ENCODE data around the gene DMD.

DMD gene

DNA sequence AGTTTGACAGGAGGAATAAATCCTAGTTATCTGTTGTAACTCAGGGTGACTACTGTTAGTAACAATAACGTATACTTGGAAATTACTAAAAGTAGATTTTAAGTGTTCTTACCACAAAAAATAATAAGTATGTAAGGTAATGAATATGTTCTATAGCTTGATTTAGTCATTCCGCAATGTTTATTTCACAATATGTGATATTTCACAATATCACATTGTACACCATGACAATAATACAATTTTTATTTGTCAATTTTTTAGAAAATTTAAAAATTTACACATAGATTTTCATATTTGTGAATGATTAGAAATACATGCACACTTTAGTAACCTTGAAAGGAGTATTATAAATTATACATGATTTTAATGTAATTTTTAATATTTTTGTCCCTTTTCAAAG is 1326.8 kb downstream of the DMD start:
- H3K4me3 ChIP-seq (replicated peaks in 1 of 2; ENCODE audit: low read depth in 2 of 2, low read length in 2 of 2): no peak overlapping the region
- TF ChIP-seq, protein P1, sequence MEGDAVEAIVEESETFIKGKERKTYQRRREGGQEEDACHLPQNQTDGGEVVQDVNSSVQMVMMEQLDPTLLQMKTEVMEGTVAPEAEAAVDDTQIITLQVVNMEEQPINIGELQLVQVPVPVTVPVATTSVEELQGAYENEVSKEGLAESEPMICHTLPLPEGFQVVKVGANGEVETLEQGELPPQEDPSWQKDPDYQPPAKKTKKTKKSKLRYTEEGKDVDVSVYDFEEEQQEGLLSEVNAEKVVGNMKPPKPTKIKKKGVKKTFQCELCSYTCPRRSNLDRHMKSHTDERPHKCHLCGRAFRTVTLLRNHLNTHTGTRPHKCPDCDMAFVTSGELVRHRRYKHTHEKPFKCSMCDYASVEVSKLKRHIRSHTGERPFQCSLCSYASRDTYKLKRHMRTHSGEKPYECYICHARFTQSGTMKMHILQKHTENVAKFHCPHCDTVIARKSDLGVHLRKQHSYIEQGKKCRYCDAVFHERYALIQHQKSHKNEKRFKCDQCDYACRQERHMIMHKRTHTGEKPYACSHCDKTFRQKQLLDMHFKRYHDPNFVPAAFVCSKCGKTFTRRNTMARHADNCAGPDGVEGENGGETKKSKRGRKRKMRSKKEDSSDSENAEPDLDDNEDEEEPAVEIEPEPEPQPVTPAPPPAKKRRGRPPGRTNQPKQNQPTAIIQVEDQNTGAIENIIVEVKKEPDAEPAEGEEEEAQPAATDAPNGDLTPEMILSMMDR (IDR thresholded peaks at IDR 0.05; ENCODE audit: low read depth, low read length): no peak
- DNase-seq (ENCODE audit: low read depth in 2 of 2): no peak

DNA sequence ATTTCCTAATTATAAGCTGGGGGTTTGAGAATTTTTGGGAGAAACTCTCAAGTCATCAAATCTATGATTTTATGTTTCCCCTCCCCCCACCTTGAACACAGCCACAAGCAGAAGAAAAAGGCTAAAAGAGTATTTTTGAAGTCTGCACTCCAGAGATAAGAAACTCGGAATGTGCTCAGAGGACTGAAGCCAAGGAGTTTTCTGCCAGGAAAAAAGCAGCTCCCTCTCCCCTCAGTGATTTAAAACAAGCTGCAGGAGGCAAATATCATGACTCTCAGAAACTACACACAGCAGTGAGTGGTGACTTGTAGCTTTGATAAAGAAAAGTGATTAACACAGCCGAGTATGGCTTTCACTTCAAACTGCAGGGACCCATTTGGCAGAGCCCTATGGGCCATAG is 1339.3 kb downstream of the DMD start:
- peak in 1 of 2 donors; percentile 71 for DNase-seq (ENCODE audit: low read depth in 2 of 2)
- no peak overlapping the region for H3K4me3 ChIP-seq (replicated peaks in 1 of 2; ENCODE audit: low read depth in 2 of 2, low read length in 2 of 2)
- TF ChIP-seq, protein P1 (IDR thresholded peaks at IDR 0.05; ENCODE audit: low read depth, low read length): no peak

- H3K4me3 ChIP-seq (replicated peaks in 1 of 2; ENCODE audit: low read depth in 2 of 2, low read length in 2 of 2): no peak overlapping the region
- TF ChIP-seq, protein P1 (IDR thresholded peaks at IDR 0.05; ENCODE audit: low read depth, low read length): no peak
- DNase-seq (ENCODE audit: low read depth in 2 of 2): no peak
These were observed 1341.1 kb downstream of the DMD start for GRCh38 chrX:31870267-31870666.

- DNase-seq (ENCODE audit: low read depth in 2 of 2): no peak
- no peak overlapping the region for H3K4me3 ChIP-seq (replicated peaks in 1 of 2; ENCODE audit: low read depth in 2 of 2, low read length in 2 of 2)
- TF ChIP-seq, protein P1 (IDR thresholded peaks at IDR 0.05; ENCODE audit: low read depth, low read length): no peak
These were observed 1350.7 kb downstream of the DMD start for GRCh38 chrX:31860686-31861085.

DNA sequence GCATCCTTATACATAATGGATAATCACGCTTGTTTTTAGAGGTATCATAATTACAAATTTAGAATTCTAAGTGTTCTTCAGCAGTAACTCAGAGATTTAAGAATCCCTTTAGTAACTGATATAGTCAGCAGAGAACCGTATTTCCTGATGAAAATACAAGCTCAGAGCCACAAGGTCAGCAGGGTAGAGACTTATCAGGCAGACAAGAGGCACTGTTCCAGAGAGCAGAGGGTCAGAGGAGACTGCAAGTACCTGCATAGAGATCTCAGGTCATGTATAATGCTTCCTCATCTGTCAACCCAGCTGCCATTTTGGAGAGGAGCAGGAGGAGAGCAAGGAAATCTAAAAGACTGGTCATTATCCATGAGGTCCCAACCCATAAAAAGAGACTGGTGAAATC is 1352.4 kb downstream of the DMD start:
- TF ChIP-seq, protein P1 (IDR thresholded peaks at IDR 0.05; ENCODE audit: low read depth, low read length): no peak
- no peak overlapping the region for H3K4me3 ChIP-seq (replicated peaks in 1 of 2; ENCODE audit: low read depth in 2 of 2, low read length in 2 of 2)
- no peak for DNase-seq (ENCODE audit: low read depth in 2 of 2)

- TF ChIP-seq, protein P1 (IDR thresholded peaks at IDR 0.05; ENCODE audit: low read depth, low read length): no peak
- DNase-seq (ENCODE audit: low read depth in 2 of 2): no peak
- no peak overlapping the region for H3K4me3 ChIP-seq (replicated peaks in 1 of 2; ENCODE audit: low read depth in 2 of 2, low read length in 2 of 2)
These were observed 1356.6 kb downstream of the DMD start for GRCh38 chrX:31854716-31855115.

GRCh38 chrX:31851761-31852160 is 1359.6 kb downstream of the DMD start:
- no peak for DNase-seq (ENCODE audit: low read depth in 2 of 2)
- TF ChIP-seq, protein P1 (IDR thresholded peaks at IDR 0.05; ENCODE audit: low read depth, low read length): no peak
- H3K4me3 ChIP-seq (replicated peaks in 1 of 2; ENCODE audit: low read depth in 2 of 2, low read length in 2 of 2): no peak overlapping the region
